Measurements from ENCODE around the gene ALKAL2. TPM values are rescaled to one million over a fixed set of nuclear protein-coding genes. Genes with fewer than 3 reads are reported as not detected.
"Not testable (repeated sequence)": the region's sequence is repeated elsewhere in the genome, so short reads cannot be mapped to it uniquely, and the experiment has no call there.

ALKAL2 gene, protein sequence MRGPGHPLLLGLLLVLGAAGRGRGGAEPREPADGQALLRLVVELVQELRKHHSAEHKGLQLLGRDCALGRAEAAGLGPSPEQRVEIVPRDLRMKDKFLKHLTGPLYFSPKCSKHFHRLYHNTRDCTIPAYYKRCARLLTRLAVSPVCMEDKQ
- 0.83 TPM for polyA plus RNA-seq (2013)

- Histone ChIP-seq H3K27ac (ENCODE audit: insufficient read depth in 1 of 2, low read depth in 1 of 2, low read length in 2 of 2, poor library complexity in 1 of 2, severe bottlenecking in 2 of 2) (no peak within 1 kb of the TSS), H3K27me3 (replicated peaks in 2 of 5; ENCODE audit: control insufficient read depth in 4 of 5, insufficient read depth in 5 of 5, low read length in 4 of 5) (peaks cover 19 to 53% (median 27%) of the 10 kb centered on the region in 5 experiments), H3K4me3 (ENCODE audit: control insufficient read depth in 1 of 7, extremely low read depth in 1 of 7, insufficient read depth in 4 of 7, low read depth in 2 of 7, low read length in 6 of 7) (peak within 1 kb of the TSS; percentile 10 to 83 (median 37)), H3K9me3 (ENCODE audit: control extremely low read depth in 1 of 5, control insufficient read depth in 4 of 5, insufficient read depth in 2 of 5, low read depth in 1 of 5, low read length in 4 of 5) (no peaks in the 10 kb centered on the region), H3K36me3 (ENCODE audit: control insufficient read depth in 4 of 4, insufficient read depth in 4 of 4, low read length in 3 of 4) (no peaks in the 10 kb centered on the region), H3K4me1 (ENCODE audit: control extremely low read depth in 1 of 4, control insufficient read depth in 4 of 4, insufficient read depth in 4 of 4, low read length in 3 of 4) (peaks cover 0 to 29% (median 23%) of the 10 kb centered on the region in 4 experiments)
- POLR2A ChIA-PET, result no interaction called here
- peak in 2 of 3 donors; percentile 41 for DNase-seq
- CTCF ChIA-PET, result interaction anchor here (1.0 to 2.7 kb wide), 4 partner anchors 12 to 32 kb away, joined by 4 to 11 read pairs (median 4); no protein-coding TSS in a partner anchor
- WGBS (ENCODE audit: insufficient coverage), result 2% methylated on average over 84 of the region's 128 CpGs
Observed at GRCh38 chr2:287911-288757, at the start of gene ALKAL2. Gene ALKAL2, minus strand, starts transcription at chr2:288091. Its CDS starts 256 bp downstream, at chr2:287835.

GRCh38 chr2:336949-337348 is 49.1 kb upstream of the ALKAL2 start:
- CTCF ChIA-PET; DNase-seq; POLR2A ChIA-PET; H3K4me3 ChIP-seq (ENCODE audit: control insufficient read depth in 1 of 7, extremely low read depth in 1 of 7, insufficient read depth in 4 of 7, low read depth in 2 of 7, low read length in 6 of 7); H3K4me1 ChIP-seq (ENCODE audit: control extremely low read depth in 1 of 4, control insufficient read depth in 4 of 4, insufficient read depth in 4 of 4, low read length in 3 of 4); H3K27me3 ChIP-seq (replicated peaks in 2 of 5; ENCODE audit: control insufficient read depth in 4 of 5, insufficient read depth in 5 of 5, low read length in 4 of 5); H3K27ac ChIP-seq (ENCODE audit: insufficient read depth in 1 of 2, low read depth in 1 of 2, low read length in 2 of 2, poor library complexity in 1 of 2, severe bottlenecking in 2 of 2); H3K36me3 ChIP-seq (ENCODE audit: control insufficient read depth in 4 of 4, insufficient read depth in 4 of 4, low read length in 3 of 4): not testable (repeated sequence)
- WGBS (ENCODE audit: insufficient coverage), result 100% methylated on average over 2 of the region's 2 CpGs
- peaks cover 5 to 38% (median 20%) of the 10 kb centered on the region in 5 experiments for H3K9me3 ChIP-seq (ENCODE audit: control extremely low read depth in 1 of 5, control insufficient read depth in 4 of 5, insufficient read depth in 2 of 5, low read depth in 1 of 5, low read length in 4 of 5)

GRCh38 chr2:336360-336759 is 48.5 kb upstream of the ALKAL2 start:
- H3K4me3 ChIP-seq (ENCODE audit: control insufficient read depth in 1 of 7, extremely low read depth in 1 of 7, insufficient read depth in 4 of 7, low read depth in 2 of 7, low read length in 6 of 7), result no peak overlapping the region
- CTCF ChIA-PET, result no interaction called here
- POLR2A ChIA-PET, result no interaction called here
- H3K36me3 ChIP-seq (ENCODE audit: control insufficient read depth in 4 of 4, insufficient read depth in 4 of 4, low read length in 3 of 4), result no peaks in the 10 kb centered on the region
- no peaks in the 10 kb centered on the region for H3K4me1 ChIP-seq (ENCODE audit: control extremely low read depth in 1 of 4, control insufficient read depth in 4 of 4, insufficient read depth in 4 of 4, low read length in 3 of 4)
- no peak overlapping the region for H3K27ac ChIP-seq (ENCODE audit: insufficient read depth in 1 of 2, low read depth in 1 of 2, low read length in 2 of 2, poor library complexity in 1 of 2, severe bottlenecking in 2 of 2)
- DNase-seq, result peak in 2 of 3 donors; percentile 3 to 11
- H3K27me3 ChIP-seq (replicated peaks in 2 of 5; ENCODE audit: control insufficient read depth in 4 of 5, insufficient read depth in 5 of 5, low read length in 4 of 5), result no peaks in the 10 kb centered on the region
- peaks cover 5 to 38% (median 20%) of the 10 kb centered on the region in 5 experiments for H3K9me3 ChIP-seq (ENCODE audit: control extremely low read depth in 1 of 5, control insufficient read depth in 4 of 5, insufficient read depth in 2 of 5, low read depth in 1 of 5, low read length in 4 of 5)
- 76% methylated on average over 2 of the region's 4 CpGs for WGBS (ENCODE audit: insufficient coverage)

DNA sequence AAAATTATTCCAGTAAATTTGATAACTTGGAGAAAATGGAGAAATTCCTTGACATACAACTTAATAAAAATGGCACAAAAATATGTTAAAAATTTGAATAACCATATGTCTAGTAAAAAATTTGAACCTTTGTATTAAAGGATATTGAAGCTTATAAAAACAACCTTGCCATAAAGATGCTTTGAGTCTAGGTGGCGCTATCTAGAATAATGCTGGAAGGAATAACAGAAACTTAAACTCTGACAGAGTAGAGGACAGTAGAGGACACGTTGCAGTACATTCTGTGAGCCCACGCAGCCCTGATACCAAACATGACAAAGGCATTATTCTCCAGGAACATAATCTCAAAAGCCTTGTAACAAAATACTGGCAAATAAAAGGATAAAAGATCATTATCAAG is 44.7 kb upstream of the ALKAL2 start:
- no peak overlapping the region for H3K4me3 ChIP-seq (ENCODE audit: control insufficient read depth in 1 of 7, extremely low read depth in 1 of 7, insufficient read depth in 4 of 7, low read depth in 2 of 7, low read length in 6 of 7)
- WGBS (ENCODE audit: insufficient coverage), result 13% methylated on average over 2 of the region's 3 CpGs
- H3K27ac ChIP-seq (ENCODE audit: insufficient read depth in 1 of 2, low read depth in 1 of 2, low read length in 2 of 2, poor library complexity in 1 of 2, severe bottlenecking in 2 of 2), result no peak overlapping the region
- no peaks in the 10 kb centered on the region for H3K4me1 ChIP-seq (ENCODE audit: control extremely low read depth in 1 of 4, control insufficient read depth in 4 of 4, insufficient read depth in 4 of 4, low read length in 3 of 4)
- ChIA-PET POLR2A (no interaction called here), CTCF (interaction anchor here (1.0 to 1.2 kb wide), 2 partner anchors 8 to 11 kb away, joined by 3 to 4 read pairs; no protein-coding TSS in a partner anchor)
- peak; percentile 4 to 12 (median 7) for DNase-seq
- H3K9me3 ChIP-seq (ENCODE audit: control extremely low read depth in 1 of 5, control insufficient read depth in 4 of 5, insufficient read depth in 2 of 5, low read depth in 1 of 5, low read length in 4 of 5), result peaks cover 2 to 25% (median 7%) of the 10 kb centered on the region in 5 experiments
- no peaks in the 10 kb centered on the region for H3K36me3 ChIP-seq (ENCODE audit: control insufficient read depth in 4 of 4, insufficient read depth in 4 of 4, low read length in 3 of 4)
- no peaks in the 10 kb centered on the region for H3K27me3 ChIP-seq (replicated peaks in 2 of 5; ENCODE audit: control insufficient read depth in 4 of 5, insufficient read depth in 5 of 5, low read length in 4 of 5)

DNA sequence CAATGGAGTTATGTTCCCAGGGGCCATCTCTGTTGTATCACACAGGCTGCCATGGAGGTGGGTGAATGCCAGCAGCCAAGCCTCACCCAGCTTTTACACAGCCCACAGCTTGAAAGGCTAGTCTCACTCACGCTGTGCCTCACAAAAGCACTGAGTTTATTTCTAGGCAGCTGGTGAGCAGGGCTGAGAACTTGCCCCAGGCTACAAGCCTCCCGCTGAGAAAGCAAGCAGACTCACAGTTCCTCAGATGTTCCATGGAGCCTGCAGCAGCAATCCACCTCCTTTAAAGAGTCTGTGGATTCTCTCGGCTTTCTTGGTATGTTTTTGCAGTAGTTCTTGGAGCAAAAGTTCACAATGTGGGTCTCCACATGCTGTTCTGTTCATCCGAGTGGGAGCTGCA is 40.9 kb upstream of the ALKAL2 start:
- no peaks in the 10 kb centered on the region for H3K4me1 ChIP-seq (ENCODE audit: control extremely low read depth in 1 of 4, control insufficient read depth in 4 of 4, insufficient read depth in 4 of 4, low read length in 3 of 4)
- DNase-seq, result no peak
- peaks cover 0 to 12% (median 0%) of the 10 kb centered on the region in 5 experiments for H3K9me3 ChIP-seq (ENCODE audit: control extremely low read depth in 1 of 5, control insufficient read depth in 4 of 5, insufficient read depth in 2 of 5, low read depth in 1 of 5, low read length in 4 of 5)
- no peaks in the 10 kb centered on the region for H3K36me3 ChIP-seq (ENCODE audit: control insufficient read depth in 4 of 4, insufficient read depth in 4 of 4, low read length in 3 of 4)
- ChIA-PET CTCF (no interaction called here), POLR2A (no interaction called here)
- 90% methylated on average over 4 of the region's 4 CpGs for WGBS (ENCODE audit: insufficient coverage)
- peaks cover 0 to 3% (median 0%) of the 10 kb centered on the region in 5 experiments for H3K27me3 ChIP-seq (replicated peaks in 2 of 5; ENCODE audit: control insufficient read depth in 4 of 5, insufficient read depth in 5 of 5, low read length in 4 of 5)
- no peak overlapping the region for H3K27ac ChIP-seq (ENCODE audit: insufficient read depth in 1 of 2, low read depth in 1 of 2, low read length in 2 of 2, poor library complexity in 1 of 2, severe bottlenecking in 2 of 2)
- no peak overlapping the region for H3K4me3 ChIP-seq (ENCODE audit: control insufficient read depth in 1 of 7, extremely low read depth in 1 of 7, insufficient read depth in 4 of 7, low read depth in 2 of 7, low read length in 6 of 7)

GRCh38 chr2:323035-323434 is 35.1 kb upstream of the ALKAL2 start:
- Histone ChIP-seq H3K27ac (ENCODE audit: insufficient read depth in 1 of 2, low read depth in 1 of 2, low read length in 2 of 2, poor library complexity in 1 of 2, severe bottlenecking in 2 of 2) (no peak overlapping the region), H3K36me3 (ENCODE audit: control insufficient read depth in 4 of 4, insufficient read depth in 4 of 4, low read length in 3 of 4) (no peaks in the 10 kb centered on the region), H3K27me3 (replicated peaks in 2 of 5; ENCODE audit: control insufficient read depth in 4 of 5, insufficient read depth in 5 of 5, low read length in 4 of 5) (peaks cover 0 to 3% (median 0%) of the 10 kb centered on the region in 5 experiments), H3K4me3 (ENCODE audit: control insufficient read depth in 1 of 7, extremely low read depth in 1 of 7, insufficient read depth in 4 of 7, low read depth in 2 of 7, low read length in 6 of 7) (no peak overlapping the region), H3K9me3 (ENCODE audit: control extremely low read depth in 1 of 5, control insufficient read depth in 4 of 5, insufficient read depth in 2 of 5, low read depth in 1 of 5, low read length in 4 of 5) (peaks cover 0 to 4% (median 0%) of the 10 kb centered on the region in 5 experiments), H3K4me1 (ENCODE audit: control extremely low read depth in 1 of 4, control insufficient read depth in 4 of 4, insufficient read depth in 4 of 4, low read length in 3 of 4) (no peaks in the 10 kb centered on the region)
- no peak for DNase-seq
- POLR2A ChIA-PET, result no interaction called here
- CTCF ChIA-PET, result no interaction called here
- 95% methylated on average over 6 of the region's 9 CpGs for WGBS (ENCODE audit: insufficient coverage)

DNA sequence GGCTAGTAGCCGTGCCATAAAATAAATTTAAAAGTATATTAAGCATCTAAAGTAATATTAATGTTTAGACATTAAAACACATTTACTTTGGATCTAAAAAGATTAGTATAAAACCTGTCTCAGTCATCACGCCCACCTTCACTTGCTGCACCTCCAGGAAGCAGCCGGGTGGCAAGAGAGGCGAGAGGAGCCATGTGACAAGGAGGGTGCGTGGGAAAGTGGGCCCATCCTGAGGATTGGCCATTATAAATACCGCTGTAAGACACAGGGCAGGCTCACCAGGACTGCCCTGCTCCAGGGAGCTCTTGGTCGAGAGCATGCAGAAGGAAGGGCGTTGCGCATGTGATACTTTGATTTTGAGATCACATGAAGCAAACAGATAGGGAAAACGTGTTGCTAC is 34.4 kb upstream of the ALKAL2 start:
- WGBS (ENCODE audit: insufficient coverage), result 95% methylated on average over 7 of the region's 10 CpGs
- no peaks in the 10 kb centered on the region for H3K36me3 ChIP-seq (ENCODE audit: control insufficient read depth in 4 of 4, insufficient read depth in 4 of 4, low read length in 3 of 4)
- ChIA-PET CTCF (no interaction called here), POLR2A (no interaction called here)
- DNase-seq, result no peak
- no peaks in the 10 kb centered on the region for H3K4me1 ChIP-seq (ENCODE audit: control extremely low read depth in 1 of 4, control insufficient read depth in 4 of 4, insufficient read depth in 4 of 4, low read length in 3 of 4)
- H3K9me3 ChIP-seq (ENCODE audit: control extremely low read depth in 1 of 5, control insufficient read depth in 4 of 5, insufficient read depth in 2 of 5, low read depth in 1 of 5, low read length in 4 of 5), result peaks cover 0 to 3% (median 0%) of the 10 kb centered on the region in 5 experiments
- no peak overlapping the region for H3K4me3 ChIP-seq (ENCODE audit: control insufficient read depth in 1 of 7, extremely low read depth in 1 of 7, insufficient read depth in 4 of 7, low read depth in 2 of 7, low read length in 6 of 7)
- H3K27me3 ChIP-seq (replicated peaks in 2 of 5; ENCODE audit: control insufficient read depth in 4 of 5, insufficient read depth in 5 of 5, low read length in 4 of 5), result peaks cover 0 to 3% (median 0%) of the 10 kb centered on the region in 5 experiments
- no peak overlapping the region for H3K27ac ChIP-seq (ENCODE audit: insufficient read depth in 1 of 2, low read depth in 1 of 2, low read length in 2 of 2, poor library complexity in 1 of 2, severe bottlenecking in 2 of 2)

All from common myeloid progenitor, CD34-positive (primary cell).